ENCODE results near the gene TRPM5. TPM values are rescaled to one million over a fixed set of nuclear protein-coding genes. Genes with fewer than 3 reads are reported as not detected.
A peak's percentile ranks its signal among the peaks of the same experiment; 100 is the strongest.

The TRPM5 gene
- polyA plus RNA-seq, 1 donor from 2014 or later = not detected

GRCh38 chr11:2452321-2453012, 8.2 kb upstream of the TRPM5 start:
- H3K9me3 Mint-ChIP-seq = peaks cover 0 to 2% (median 0%) of the 10 kb centered on the region in 3 donors

GRCh38 chr11:2451916-2452315, 7.6 kb upstream of the TRPM5 start:
- peaks cover 4% of the 10 kb centered on the region for H3K36me3 Mint-ChIP-seq
- H3K4me3 Mint-ChIP-seq = no peak overlapping the region
- H3K9me3 Mint-ChIP-seq = peaks cover 0 to 2% (median 0%) of the 10 kb centered on the region in 3 donors
- H3K27me3 Mint-ChIP-seq = no peaks in the 10 kb centered on the region
- no peak overlapping the region for H3K27ac Mint-ChIP-seq
- peaks cover 9 to 14% (median 10%) of the 10 kb centered on the region in 3 donors for H3K4me1 Mint-ChIP-seq

More at GRCh38 chr11:2452321-2453012, 8.2 kb upstream of the TRPM5 start:
- Mint-ChIP-seq H3K27me3 (no peaks in the 10 kb centered on the region), H3K4me3 (no peak overlapping the region), H3K36me3 (peaks cover 4% of the 10 kb centered on the region), H3K27ac (no peak overlapping the region), H3K4me1 (peaks cover 3 to 12% (median 8%) of the 10 kb centered on the region in 3 donors)

GRCh38 chr11:2451336-2451735, 7.0 kb upstream of the TRPM5 start:
- H3K27me3 Mint-ChIP-seq = no peaks in the 10 kb centered on the region
- no peak overlapping the region for H3K27ac Mint-ChIP-seq
- no peak overlapping the region for H3K4me3 Mint-ChIP-seq
- peaks cover 11 to 13% (median 13%) of the 10 kb centered on the region in 3 donors for H3K4me1 Mint-ChIP-seq
- peaks cover 4% of the 10 kb centered on the region for H3K36me3 Mint-ChIP-seq
- H3K9me3 Mint-ChIP-seq = peaks cover 0 to 2% (median 0%) of the 10 kb centered on the region in 3 donors

DNA sequence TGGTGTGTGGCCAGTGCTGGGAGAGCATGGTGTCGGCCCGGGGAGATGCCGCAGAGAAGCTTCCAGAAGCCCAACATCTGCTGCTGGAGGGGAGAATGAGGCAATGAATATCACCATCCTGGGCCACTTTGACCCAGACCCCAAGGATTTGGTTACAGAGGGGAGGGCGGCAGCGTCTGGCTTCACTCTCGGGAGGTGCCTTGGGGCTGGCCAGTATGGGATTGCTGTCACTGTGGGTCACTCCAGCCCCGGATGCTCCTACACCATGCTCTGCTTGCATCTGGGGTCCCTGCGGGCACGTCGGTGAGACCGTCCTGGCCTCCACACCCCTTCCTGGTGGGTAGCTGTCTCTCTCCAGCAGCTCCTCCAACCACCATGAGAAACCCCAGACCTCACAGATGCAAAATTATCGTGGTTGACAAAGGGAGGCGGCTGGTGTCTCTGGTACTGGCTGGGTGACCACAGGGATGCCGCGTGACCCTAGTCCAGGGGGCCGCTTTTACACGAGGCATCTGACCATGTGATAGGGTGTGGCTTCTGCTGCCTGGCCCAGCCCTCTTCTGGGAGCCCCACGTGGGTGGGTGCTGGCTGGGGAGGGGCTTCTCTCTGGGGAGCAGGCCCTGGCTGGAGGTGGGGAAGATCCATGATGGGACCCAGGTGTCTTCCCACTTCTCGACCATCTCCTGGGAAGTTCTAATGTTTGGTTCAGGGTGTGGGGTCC, 6.2 kb upstream of the TRPM5 start:
- Mint-ChIP-seq H3K27ac (no peak overlapping the region), H3K4me1 (peaks cover 11 to 13% (median 11%) of the 10 kb centered on the region in 3 donors), H3K36me3 (peaks cover 3% of the 10 kb centered on the region)

GRCh38 chr11:2449548-2450320, 5.4 kb upstream of the TRPM5 start:
- Mint-ChIP-seq H3K27ac (no peak overlapping the region), H3K27me3 (no peaks in the 10 kb centered on the region), H3K36me3 (no peaks in the 10 kb centered on the region)

More for the DNA sequence above, 6.2 kb upstream of the TRPM5 start:
- H3K9me3 Mint-ChIP-seq = no peaks in the 10 kb centered on the region
- no peaks in the 10 kb centered on the region for H3K27me3 Mint-ChIP-seq
- H3K4me3 Mint-ChIP-seq = peak overlapping the region in 1 of 4 donors; percentile 27

GRCh38 chr11:2448661-2449547, 4.6 kb upstream of the TRPM5 start:
- H3K27ac Mint-ChIP-seq = no peak overlapping the region
- H3K4me1 Mint-ChIP-seq = peaks cover 11 to 13% (median 11%) of the 10 kb centered on the region in 3 donors
- no peaks in the 10 kb centered on the region for H3K9me3 Mint-ChIP-seq
- H3K36me3 Mint-ChIP-seq = no peaks in the 10 kb centered on the region
- peak overlapping the region in 2 of 4 donors; percentile 47 to 89 for H3K4me3 Mint-ChIP-seq
- no peaks in the 10 kb centered on the region for H3K27me3 Mint-ChIP-seq

More at GRCh38 chr11:2449548-2450320, 5.4 kb upstream of the TRPM5 start:
- Mint-ChIP-seq H3K4me1 (peaks cover 11 to 13% (median 11%) of the 10 kb centered on the region in 3 donors), H3K9me3 (no peaks in the 10 kb centered on the region), H3K4me3 (no peak overlapping the region)

DNA sequence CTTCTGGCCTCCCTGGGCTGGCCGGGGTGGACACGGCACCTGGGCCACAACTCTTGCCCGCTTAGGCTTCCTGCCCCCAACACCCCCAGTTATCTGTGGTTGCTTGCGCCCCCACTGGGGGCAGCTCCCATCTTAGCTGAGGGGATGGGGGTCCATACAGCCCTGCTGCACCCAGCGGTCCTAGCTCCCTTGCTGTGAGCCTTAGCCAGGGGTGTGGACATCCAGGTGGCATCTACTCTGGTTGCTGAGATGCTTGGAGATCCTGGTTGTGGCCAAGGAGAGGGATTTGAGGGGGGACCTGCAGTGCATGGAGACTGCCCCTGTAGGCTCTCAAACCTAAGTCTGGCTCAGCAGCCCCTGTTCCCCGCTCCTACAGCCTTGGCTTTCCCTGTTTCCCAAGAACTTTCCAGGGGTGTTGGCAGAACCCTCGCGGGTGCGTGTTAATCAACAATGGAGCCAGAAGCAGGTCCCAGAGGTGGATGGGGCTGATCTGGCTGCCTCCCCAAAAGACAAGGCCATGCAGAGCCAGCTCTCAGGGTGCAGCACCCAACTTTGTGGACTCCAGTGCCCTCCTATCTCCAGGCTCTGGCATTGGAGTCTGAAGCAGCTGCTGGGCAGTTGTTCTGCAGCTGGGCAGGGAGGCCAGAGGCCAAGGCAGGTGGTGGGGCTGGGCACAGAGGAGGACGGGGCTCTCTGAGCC, 3.8 kb upstream of the TRPM5 start:
- H3K27ac Mint-ChIP-seq = no peak overlapping the region
- H3K4me3 Mint-ChIP-seq = peak overlapping the region; percentile 87 to 98 (median 92)
- peaks cover 11 to 17% (median 11%) of the 10 kb centered on the region in 3 donors for H3K4me1 Mint-ChIP-seq
- H3K9me3 Mint-ChIP-seq = no peaks in the 10 kb centered on the region
- no peaks in the 10 kb centered on the region for H3K36me3 Mint-ChIP-seq
- no peaks in the 10 kb centered on the region for H3K27me3 Mint-ChIP-seq

DNA sequence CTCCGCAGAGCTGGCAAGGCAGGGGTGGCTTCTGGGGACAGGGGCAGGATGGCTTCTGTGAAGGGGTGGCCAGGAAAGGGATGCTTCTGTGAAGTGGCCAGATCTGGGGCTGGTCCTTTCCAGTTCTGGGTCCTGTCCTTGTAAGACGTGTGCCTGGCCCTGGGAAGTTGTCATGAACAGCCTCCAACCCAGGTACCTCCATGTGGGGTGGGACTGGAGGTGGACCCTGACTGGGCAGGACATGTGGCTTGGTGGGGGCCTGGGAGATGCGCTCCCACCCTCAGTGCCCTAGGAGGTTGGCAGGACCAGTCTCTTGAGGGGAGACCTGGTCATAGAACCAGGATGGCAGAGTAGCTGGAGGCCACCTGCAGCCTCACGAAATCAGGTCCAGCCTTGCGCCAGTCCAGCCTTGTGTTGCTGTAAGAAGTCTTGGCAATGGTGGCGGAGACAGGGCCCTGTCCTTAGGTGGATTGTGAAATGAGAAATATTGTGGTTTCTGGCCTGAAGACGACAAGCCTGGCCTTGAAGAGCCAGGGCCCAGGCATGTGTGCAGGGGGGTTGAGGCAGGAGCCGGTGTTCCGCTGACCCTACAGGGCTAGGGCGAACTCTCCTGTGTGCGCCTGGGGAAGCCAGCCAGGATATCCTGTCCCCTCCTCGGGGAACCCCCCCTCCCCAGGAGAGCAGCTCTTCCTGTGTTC, 3.1 kb upstream of the TRPM5 start:
- Mint-ChIP-seq H3K27ac (peak overlapping the region; percentile 59 to 74 (median 70)), H3K4me1 (peaks cover 11 to 15% (median 11%) of the 10 kb centered on the region in 3 donors)

DNA sequence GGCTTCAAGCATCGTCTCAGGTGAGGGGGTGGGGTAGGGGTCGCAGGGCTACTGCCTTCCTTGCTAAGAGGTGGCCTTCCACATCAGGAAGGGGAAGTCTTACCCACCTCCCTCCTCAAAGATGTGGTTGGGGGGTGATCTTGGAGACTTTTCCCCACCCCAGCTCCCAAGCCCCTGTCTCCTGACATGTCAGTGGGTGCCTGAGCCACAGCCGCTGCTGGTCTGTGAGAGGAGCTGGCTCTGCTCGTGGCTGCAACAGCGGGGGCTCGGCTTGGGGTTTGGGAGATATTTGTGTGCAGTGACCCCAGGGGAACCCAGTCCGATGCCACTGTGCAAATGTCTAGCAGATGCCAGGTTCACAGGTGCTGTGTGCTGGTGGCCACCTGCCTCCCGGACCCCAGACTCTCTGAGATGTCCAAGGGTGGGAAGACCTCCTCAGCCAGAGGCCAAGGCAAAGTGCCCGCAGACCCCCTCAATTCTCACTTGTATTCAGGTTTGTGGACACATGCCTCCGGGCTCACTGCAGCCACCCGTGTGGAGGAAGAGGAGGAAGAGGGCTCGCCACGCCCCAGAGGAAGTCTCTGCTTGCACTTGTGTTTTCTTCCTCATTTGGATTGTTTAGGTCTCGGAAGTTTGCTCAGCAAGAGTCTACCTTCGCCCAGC, 2.4 kb upstream of the TRPM5 start:
- Mint-ChIP-seq H3K4me3 (peak overlapping the region; percentile 87 to 98 (median 92)), H3K36me3 (no peaks in the 10 kb centered on the region), H3K9me3 (no peaks in the 10 kb centered on the region), H3K27ac (peak overlapping the region; percentile 46 to 74 (median 70)), H3K27me3 (no peaks in the 10 kb centered on the region), H3K4me1 (peaks cover 11 to 17% (median 11%) of the 10 kb centered on the region in 3 donors)

More for the DNA sequence above, 3.1 kb upstream of the TRPM5 start:
- no peaks in the 10 kb centered on the region for H3K27me3 Mint-ChIP-seq
- no peaks in the 10 kb centered on the region for H3K9me3 Mint-ChIP-seq
- H3K36me3 Mint-ChIP-seq = no peaks in the 10 kb centered on the region
- H3K4me3 Mint-ChIP-seq = peak overlapping the region; percentile 87 to 98 (median 92)

- Mint-ChIP-seq H3K27ac (no peak overlapping the region), H3K4me1 (peaks cover 11 to 17% (median 11%) of the 10 kb centered on the region in 3 donors), H3K36me3 (no peaks in the 10 kb centered on the region), H3K9me3 (no peaks in the 10 kb centered on the region), H3K4me3 (peak overlapping the region; percentile 89 to 98 (median 96)), H3K27me3 (no peaks in the 10 kb centered on the region)
These were observed 1.6 kb upstream of the TRPM5 start for GRCh38 chr11:2445746-2446551.

DNA sequence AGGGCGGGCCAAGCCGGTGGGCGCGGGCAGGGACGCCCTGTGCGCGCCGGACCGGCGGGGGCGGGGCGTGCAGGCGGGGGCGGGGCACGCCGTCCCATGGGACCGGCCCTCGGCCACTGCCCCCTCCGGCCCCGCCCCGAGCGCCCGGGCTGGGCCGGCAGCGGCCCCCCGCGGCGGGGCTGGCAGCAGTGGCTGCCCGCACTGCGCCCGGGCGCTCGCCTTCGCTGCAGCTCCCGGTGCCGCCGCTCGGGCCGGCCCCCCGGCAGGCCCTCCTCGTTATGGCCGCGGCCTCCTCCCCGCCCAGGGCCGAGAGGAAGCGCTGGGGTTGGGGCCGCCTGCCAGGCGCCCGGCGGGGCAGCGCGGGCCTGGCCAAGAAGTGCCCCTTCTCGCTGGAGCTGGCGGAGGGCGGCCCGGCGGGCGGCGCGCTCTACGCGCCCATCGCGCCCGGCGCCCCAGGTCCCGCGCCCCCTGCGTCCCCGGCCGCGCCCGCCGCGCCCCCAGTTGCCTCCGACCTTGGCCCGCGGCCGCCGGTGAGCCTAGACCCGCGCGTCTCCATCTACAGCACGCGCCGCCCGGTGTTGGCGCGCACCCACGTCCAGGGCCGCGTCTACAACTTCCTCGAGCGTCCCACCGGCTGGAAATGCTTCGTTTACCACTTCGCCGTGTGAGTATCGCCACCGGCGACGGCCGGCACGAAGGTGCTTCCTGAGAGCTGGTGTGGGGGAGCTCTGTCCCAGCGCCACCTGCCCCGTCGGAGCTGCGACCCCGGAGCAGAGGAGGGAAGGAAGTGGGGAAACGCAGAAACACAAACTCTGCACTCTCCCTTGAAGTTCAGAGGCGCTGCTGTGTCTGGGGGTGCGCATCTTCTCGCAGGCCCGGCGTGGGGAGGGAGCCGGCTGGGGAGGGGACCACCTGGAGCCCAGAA, 769 bp upstream of the TRPM5 start, which contains the start of gene KCNQ1:
Gene KCNQ1 (plus strand): TSS at position 188 of the 925 bp plus-strand sequence. CDS start 91 bp downstream, at position 279.
- peaks cover 11 to 17% (median 11%) of the 10 kb centered on the region in 3 donors for H3K4me1 Mint-ChIP-seq
- peak within 1 kb of the TSS; percentile 89 to 98 (median 96) for H3K4me3 Mint-ChIP-seq
- H3K36me3 Mint-ChIP-seq = no peaks in the 10 kb centered on the region
- no peaks in the 10 kb centered on the region for H3K27me3 Mint-ChIP-seq
- no peaks in the 10 kb centered on the region for H3K9me3 Mint-ChIP-seq
- peak within 1 kb of the TSS; percentile 13 to 90 (median 50) for H3K27ac Mint-ChIP-seq
